ENCODE data around the gene TNFAIP2. TPM values are rescaled to one million over a fixed set of nuclear protein-coding genes. Genes with fewer than 3 reads are reported as not detected.
A peak's percentile ranks its signal among the peaks of the same experiment; 100 is the strongest.
"Not testable (repeated sequence)": the region's sequence is repeated elsewhere in the genome, so short reads cannot be mapped to it uniquely, and the experiment has no call there.

The TNFAIP2 gene
- total and polyA plus RNA-seq, 3 donors from 2014 or later = 44.9 to 92.8 (median 51.8) TPM

DNA sequence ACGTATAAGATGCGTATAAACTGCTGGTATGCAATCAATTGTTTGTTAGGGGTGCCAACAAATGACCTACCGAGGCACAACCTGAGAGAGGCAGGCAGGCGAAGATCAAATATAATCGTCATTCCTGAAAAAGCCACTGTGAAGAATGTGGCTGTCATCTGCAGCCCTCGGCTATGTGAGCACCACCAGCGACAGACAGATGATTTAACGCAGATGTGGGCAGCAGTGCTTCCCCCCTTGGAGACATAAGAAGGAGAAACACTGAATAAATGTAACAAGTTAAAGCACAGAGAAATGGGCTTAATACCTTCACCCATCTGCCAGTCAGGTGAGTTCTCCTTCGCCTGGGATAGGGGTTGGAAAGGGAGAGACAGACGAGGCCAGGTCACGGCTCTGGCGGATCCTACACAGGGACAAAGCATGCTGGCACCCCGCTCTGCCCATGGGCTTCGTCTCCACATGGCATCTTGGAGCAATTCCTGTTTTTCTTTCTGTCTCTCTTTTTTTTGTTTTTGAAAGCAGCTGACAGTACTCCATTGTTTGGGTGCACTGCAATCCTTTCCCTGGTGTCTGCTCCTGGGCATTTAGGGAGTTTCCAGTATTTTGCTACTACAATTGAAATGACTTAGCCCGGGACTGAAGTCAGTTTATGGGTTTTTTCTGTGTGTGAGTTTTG, 28.1 kb downstream of the TNFAIP2 start:
- no peaks in the 10 kb centered on the region for H3K27me3 ChIP-seq
- 72 to 83% methylated on average over 15 of the region's 15 CpGs for WGBS, 2 donors
- no peaks in the 10 kb centered on the region for H3K9me3 ChIP-seq
- peaks cover 9% of the 10 kb centered on the region for H3K4me1 ChIP-seq
- H3K36me3 ChIP-seq (ENCODE audit: low read depth, missing control alignments) = no peaks in the 10 kb centered on the region
- no peak overlapping the region for H3K4me3 ChIP-seq
- intact Hi-C loops (cut with DNase I; ENCODE audit: low total_unique reads) = no loop called here
- TF ChIP-seq, protein P1, sequence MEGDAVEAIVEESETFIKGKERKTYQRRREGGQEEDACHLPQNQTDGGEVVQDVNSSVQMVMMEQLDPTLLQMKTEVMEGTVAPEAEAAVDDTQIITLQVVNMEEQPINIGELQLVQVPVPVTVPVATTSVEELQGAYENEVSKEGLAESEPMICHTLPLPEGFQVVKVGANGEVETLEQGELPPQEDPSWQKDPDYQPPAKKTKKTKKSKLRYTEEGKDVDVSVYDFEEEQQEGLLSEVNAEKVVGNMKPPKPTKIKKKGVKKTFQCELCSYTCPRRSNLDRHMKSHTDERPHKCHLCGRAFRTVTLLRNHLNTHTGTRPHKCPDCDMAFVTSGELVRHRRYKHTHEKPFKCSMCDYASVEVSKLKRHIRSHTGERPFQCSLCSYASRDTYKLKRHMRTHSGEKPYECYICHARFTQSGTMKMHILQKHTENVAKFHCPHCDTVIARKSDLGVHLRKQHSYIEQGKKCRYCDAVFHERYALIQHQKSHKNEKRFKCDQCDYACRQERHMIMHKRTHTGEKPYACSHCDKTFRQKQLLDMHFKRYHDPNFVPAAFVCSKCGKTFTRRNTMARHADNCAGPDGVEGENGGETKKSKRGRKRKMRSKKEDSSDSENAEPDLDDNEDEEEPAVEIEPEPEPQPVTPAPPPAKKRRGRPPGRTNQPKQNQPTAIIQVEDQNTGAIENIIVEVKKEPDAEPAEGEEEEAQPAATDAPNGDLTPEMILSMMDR (IDR thresholded peaks at IDR 0.05) = no peak
- no peak for TF ChIP-seq POLR2A (IDR thresholded peaks at IDR 0.05)
- no peak overlapping the region for H3K27ac ChIP-seq
- DNase-seq = no peak

GRCh38 chr14:103155010-103155409, 31.7 kb downstream of the TNFAIP2 start:
- intact Hi-C loops (cut with DNase I; ENCODE audit: low total_unique reads) = no loop called here
- Histone ChIP-seq H3K27ac (no peak overlapping the region), H3K4me3 (no peak overlapping the region), H3K4me1 (peaks cover 11% of the 10 kb centered on the region), H3K36me3 (ENCODE audit: low read depth, missing control alignments) (no peaks in the 10 kb centered on the region), H3K27me3 (no peaks in the 10 kb centered on the region), H3K9me3 (no peaks in the 10 kb centered on the region)
- WGBS, 2 donors = 55 to 63% methylated on average over 5 to 6 of the region's 6 CpGs
- TF ChIP-seq, protein P1 (IDR thresholded peaks at IDR 0.05) = no peak
- no peak for TF ChIP-seq POLR2A (IDR thresholded peaks at IDR 0.05)
- peak; percentile 93 for DNase-seq

GRCh38 chr14:103155416-103155815, 32.2 kb downstream of the TNFAIP2 start:
- H3K27me3 ChIP-seq; H3K4me3 ChIP-seq; H3K36me3 ChIP-seq (ENCODE audit: low read depth, missing control alignments); intact Hi-C loops (cut with DNase I; ENCODE audit: low total_unique reads); DNase-seq; H3K9me3 ChIP-seq: not testable (repeated sequence)
- WGBS, 2 donors = 93 to 94% methylated on average over 7 to 12 of the region's 12 CpGs
- H3K27ac ChIP-seq = peak overlapping the region; percentile 11 to 35
- H3K4me1 ChIP-seq = peaks cover 11% of the 10 kb centered on the region

GRCh38 chr14:103155826-103156394, 32.6 kb downstream of the TNFAIP2 start:
- intact Hi-C loops (cut with DNase I; ENCODE audit: low total_unique reads) = no loop called here
- Histone ChIP-seq H3K36me3 (ENCODE audit: low read depth, missing control alignments) (no peaks in the 10 kb centered on the region), H3K9me3 (no peaks in the 10 kb centered on the region), H3K4me3 (no peak overlapping the region), H3K27me3 (no peaks in the 10 kb centered on the region), H3K27ac (peak overlapping the region; percentile 11 to 35), H3K4me1 (peaks cover 11% of the 10 kb centered on the region)
- 52 to 53% methylated on average over 8 to 9 of the region's 9 CpGs for WGBS, 2 donors
- TF ChIP-seq, protein P1 (IDR thresholded peaks at IDR 0.05) = no peak
- no peak for TF ChIP-seq POLR2A (IDR thresholded peaks at IDR 0.05)
- no peak for DNase-seq

GRCh38 chr14:103156651-103157378, 33.6 kb downstream of the TNFAIP2 start:
- H3K27ac ChIP-seq = peak overlapping the region in 1 of 2 donors; percentile 35

More at GRCh38 chr14:103156651-103157378, 33.6 kb downstream of the TNFAIP2 start:
- no peaks in the 10 kb centered on the region for H3K9me3 ChIP-seq
- no peak for DNase-seq
- H3K4me3 ChIP-seq = no peak overlapping the region
- H3K27me3 ChIP-seq = no peaks in the 10 kb centered on the region
- TF ChIP-seq, protein P1 (IDR thresholded peaks at IDR 0.05) = no peak
- no peak for TF ChIP-seq POLR2A (IDR thresholded peaks at IDR 0.05)
- 79 to 87% methylated on average over 21 of the region's 21 CpGs for WGBS, 2 donors
- intact Hi-C loops (cut with DNase I; ENCODE audit: low total_unique reads) = no loop called here
- peaks cover 11% of the 10 kb centered on the region for H3K4me1 ChIP-seq
- no peaks in the 10 kb centered on the region for H3K36me3 ChIP-seq (ENCODE audit: low read depth, missing control alignments)

Measured in testis (tissue), 3 donors.